DND-41 (cell line): ENCODE measurements around the gene RPL10.

Experiments
- ATAC-seq: fragments of 200-7000 bp; cut with Tn5 transposase; 3 replicates; pipeline ENCODE4 v1.9.1; 2021; ENCODE audit warnings: low read depth; ENCODE audit not compliant: insufficient read depth
- DNase-seq: peaks from one replicate; pipeline ENCODE4 v3.0.0-alpha.2; 2020
- H2AFZ ChIP-seq: 2 replicates; pipeline ENCODE4 v1.6.0; 2012; ENCODE audit warnings: low read depth, low read length
- H3K27ac ChIP-seq: 2 replicates; pipeline ENCODE4 v1.5.1; 2012; ENCODE audit warnings: low read length, inconsistent platforms
- H3K27me3 ChIP-seq: fragments of 200-600 bp; sonication (generic); 2 replicates; pipeline ENCODE4 v1.6.0; 2012; ENCODE audit warnings: low read length, mild to moderate bottlenecking, inconsistent platforms; ENCODE audit not compliant: insufficient read depth, poor library complexity
- H3K36me3 ChIP-seq: 2 replicates; pipeline ENCODE4 v1.5.1; 2012; ENCODE audit warnings: low read length, inconsistent platforms; ENCODE audit not compliant: insufficient read depth
- H3K4me1 ChIP-seq: 2 replicates; pipeline ENCODE4 v1.5.1; 2012; ENCODE audit warnings: mild to moderate bottlenecking, low read length; ENCODE audit not compliant: insufficient read depth
- H3K4me2 ChIP-seq: 2 replicates; pipeline ENCODE4 v1.6.0; 2012; ENCODE audit warnings: mild to moderate bottlenecking, moderate library complexity, low read length, inconsistent platforms; ENCODE audit not compliant: insufficient read depth
- H3K4me3 ChIP-seq, 2 experiments: fragments of 200-600 bp in 1 of 2; shearing (Covaris generic) in 1 of 2; 2 replicates each; pipeline ENCODE4 v1.5.1; 2012 to 2016; ENCODE audit warnings: inconsistent platforms in 2 of 2, low read length in 2 of 2, mild to moderate bottlenecking in 2 of 2, low read depth in 1 of 2, moderate library complexity in 1 of 2
- H3K79me2 ChIP-seq: 2 replicates; pipeline ENCODE4 v1.6.0; 2012; ENCODE audit warnings: low read length, inconsistent platforms; ENCODE audit not compliant: insufficient read depth
- H3K9ac ChIP-seq: 2 replicates; pipeline ENCODE4 v1.6.0; 2012; ENCODE audit warnings: low read depth, mild to moderate bottlenecking, inconsistent platforms, low read length, moderate library complexity
- H3K9me3 ChIP-seq: 2 replicates; pipeline ENCODE4 v1.5.1; 2012; ENCODE audit warnings: low read length, moderate library complexity, mild to moderate bottlenecking, inconsistent platforms; ENCODE audit not compliant: insufficient read depth, severe bottlenecking
- H4K20me1 ChIP-seq: 2 replicates; pipeline ENCODE4 v1.6.0; 2012; ENCODE audit warnings: low read length; ENCODE audit not compliant: insufficient read depth
- CTCF ChIP-seq: IDR thresholded peaks from 2 replicates; pipeline ENCODE4 v1.5.1; 2012; ENCODE audit warnings: borderline replicate concordance, low read length, moderate library complexity, mild to moderate bottlenecking; ENCODE audit not compliant: poor library complexity, severe bottlenecking; ENCODE audit errors: extremely low read depth
- EZH2 ChIP-seq: IDR thresholded peaks from 3 replicates; pipeline ENCODE4 v1.6.1; 2012; ENCODE audit warnings: borderline replicate concordance, low read depth, mild to moderate bottlenecking, moderate library complexity, low read length, inconsistent platforms; ENCODE audit not compliant: severe bottlenecking

RPL10 gene

GRCh38 chrX:154366666-154367055 is 31.5 kb upstream of the RPL10 start:
- Histone ChIP-seq H3K27ac (no peak overlapping the region), H3K27me3 (no peaks in the 10 kb centered on the region), H3K4me3 (no peak overlapping the region), H2AFZ (no peak overlapping the region), H3K4me1 (peaks cover 33% of the 10 kb centered on the region), H4K20me1 (peaks cover 80% of the 10 kb centered on the region), H3K4me2 (peak overlapping the region; percentile 90; the same call in 1 of the 2 replicates), H3K79me2 (peaks cover 82% of the 10 kb centered on the region), H3K9me3 (no peaks in the 10 kb centered on the region), H3K9ac (no peak overlapping the region), H3K36me3 (peaks cover 78% of the 10 kb centered on the region)
- TF ChIP-seq EZH2 (no peak), CTCF (no peak)
- DNase-seq (no peak), ATAC-seq (no peak)

DNA sequence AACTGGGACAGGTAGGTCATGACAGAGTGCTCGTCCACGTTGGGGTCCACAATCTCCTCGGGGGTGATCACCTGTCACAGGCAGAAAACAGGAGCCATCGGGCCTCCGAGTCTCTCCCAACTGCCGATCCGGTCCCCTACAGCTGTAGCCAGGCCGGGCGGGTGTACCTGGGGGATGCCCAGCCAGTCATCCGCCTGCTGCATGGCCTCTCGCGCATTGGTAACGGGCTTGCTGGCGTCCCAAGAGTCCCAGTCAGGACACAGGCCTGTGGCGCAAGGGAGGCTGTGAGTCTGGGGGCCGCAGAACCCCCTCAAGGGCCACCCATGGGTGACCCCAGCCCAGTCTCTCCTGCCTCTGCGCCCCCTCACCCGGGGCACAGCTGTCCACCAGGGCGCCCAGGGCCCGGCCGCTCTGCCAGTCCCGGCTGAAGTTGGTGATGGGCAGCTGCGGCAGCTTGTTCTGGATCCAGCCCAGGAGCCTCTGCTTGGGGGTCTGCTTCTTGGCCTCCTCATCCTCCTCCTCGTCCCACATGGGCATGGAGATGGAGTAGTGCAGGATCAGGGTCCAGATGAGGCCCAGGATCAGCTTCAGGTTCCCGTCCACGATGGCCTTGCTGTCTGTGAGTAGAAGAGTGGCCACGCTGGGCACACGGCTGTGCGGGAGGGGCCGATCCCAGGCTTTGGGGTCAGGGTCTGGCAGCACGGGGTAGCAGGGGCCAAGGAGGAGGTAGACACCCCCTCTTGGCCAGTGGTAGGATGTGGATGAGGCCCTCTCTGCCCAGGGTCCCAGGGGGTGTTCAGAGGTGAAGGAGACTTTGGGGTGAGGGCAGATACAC is 30.5 kb upstream of the RPL10 start:
- no peak for DNase-seq
- no peak for TF ChIP-seq CTCF
- no peak for TF ChIP-seq EZH2
- peaks cover 68% of the 10 kb centered on the region for H3K36me3 ChIP-seq
- H4K20me1 ChIP-seq, result peaks cover 76% of the 10 kb centered on the region
- peak overlapping the region; percentile 98 for H3K27ac ChIP-seq
- H2AFZ ChIP-seq, result no peak overlapping the region
- H3K4me3 ChIP-seq, result peak overlapping the region in 1 of 2 experiments; percentile 99; a peak in 1 of 4 replicates
- H3K9me3 ChIP-seq, result no peaks in the 10 kb centered on the region
- H3K4me2 ChIP-seq, result peak overlapping the region; percentile 90
- ATAC-seq, result no peak
- H3K79me2 ChIP-seq, result peaks cover 72% of the 10 kb centered on the region
- peaks cover 4% of the 10 kb centered on the region for H3K27me3 ChIP-seq
- peaks cover 43% of the 10 kb centered on the region for H3K4me1 ChIP-seq
- H3K9ac ChIP-seq, result peak overlapping the region; percentile 90

- H3K36me3 ChIP-seq, result peaks cover 61% of the 10 kb centered on the region
- no peaks in the 10 kb centered on the region for H3K9me3 ChIP-seq
- peaks cover 4% of the 10 kb centered on the region for H3K27me3 ChIP-seq
- H3K79me2 ChIP-seq, result peaks cover 67% of the 10 kb centered on the region
- DNase-seq (peak; percentile 76), ATAC-seq (peak; percentile 17)
- H3K4me3 ChIP-seq, result peak overlapping the region; percentile 42 to 99; a peak in 3 of 4 replicates
- TF ChIP-seq CTCF, result no peak
- no peak for TF ChIP-seq EZH2
- peak overlapping the region; percentile 90 for H3K4me2 ChIP-seq
- peaks cover 53% of the 10 kb centered on the region for H3K4me1 ChIP-seq
- peak overlapping the region; percentile 90 for H3K9ac ChIP-seq
- no peak overlapping the region for H2AFZ ChIP-seq
- peak overlapping the region; percentile 98 for H3K27ac ChIP-seq
- H4K20me1 ChIP-seq, result peaks cover 71% of the 10 kb centered on the region
These were observed 29.3 kb upstream of the RPL10 start for GRCh38 chrX:154368630-154369448.
